Kidney (tissue), 14 donors: ENCODE data around the gene INPP5A. TPM values are rescaled to one million over a fixed set of nuclear protein-coding genes. Genes with fewer than 3 reads are reported as not detected.
A peak's percentile ranks its signal among the peaks of the same experiment; 100 is the strongest.

Experiments
- DNase-seq, 5 donors: peaks; one replicate each; pipeline ENCODE4 v3.0.0-alpha.2; 2013 to 2020
- FAIRE-seq: peaks from 2 replicates; lab custom pipeline; 2012; peaks lifted over from hg19 to GRCh38; lab: Jason Lieb, UNC
- H3K27ac ChIP-seq, 2 donors: one replicate each; pipeline ENCODE4 v1.7.0; 2013; ENCODE audit warnings: low read depth in 2 of 2, low read length in 2 of 2, inconsistent platforms in 1 of 2
- H3K27me3 ChIP-seq: one replicate; pipeline ENCODE4 v1.7.1; 2013; ENCODE audit warnings: low read length, inconsistent platforms; ENCODE audit not compliant: control insufficient read depth, insufficient read depth
- H3K36me3 ChIP-seq, 3 donors: one replicate each; pipeline versions ENCODE4 v1.7.0 to v1.7.1; 2013; ENCODE audit warnings: low read length in 3 of 3, control low read depth in 1 of 3, inconsistent platforms in 1 of 3; ENCODE audit not compliant: insufficient read depth in 3 of 3, control insufficient read depth in 2 of 3
- H3K4me1 ChIP-seq, 3 donors: one replicate each; pipeline versions ENCODE4 v1.7.0 to v1.7.1; 2013; ENCODE audit warnings: low read length in 3 of 3, inconsistent platforms in 1 of 3, low read depth in 1 of 3; ENCODE audit not compliant: control insufficient read depth in 2 of 3, insufficient read depth in 2 of 3
- H3K4me3 ChIP-seq, 3 donors: one replicate each; pipeline versions ENCODE4 v1.7.0 to v1.8.1; 2013; ENCODE audit warnings: low read length in 3 of 3, control low read depth in 1 of 3, inconsistent platforms in 1 of 3
- H3K9ac ChIP-seq, 3 donors: one replicate each; pipeline versions ENCODE4 v1.7.0 to v1.7.1; 2013; ENCODE audit warnings: low read length in 3 of 3, control low read depth in 1 of 3, inconsistent platforms in 1 of 3
- H3K9me3 ChIP-seq, 3 donors: one replicate each; pipeline versions ENCODE4 v1.7.0 to v1.7.1; 2013; ENCODE audit warnings: low read length in 3 of 3, control low read depth in 1 of 3, inconsistent platforms in 1 of 3; ENCODE audit not compliant: control insufficient read depth in 2 of 3, insufficient read depth in 1 of 3
- CTCF ChIP-seq: IDR thresholded peaks from 3 replicates; pipeline ENCODE4 v1.5.1; 2012; ENCODE audit warnings: mild to moderate bottlenecking, moderate library complexity, borderline replicate concordance; ENCODE audit not compliant: insufficient read depth; ENCODE audit errors: extremely low read depth
- intact Hi-C: fragments of 100-400 bp; cut with DNase I; formaldehyde crosslinking; loops from one replicate; pipeline ENCODE4 v1.11.1; 2022
- polyA plus RNA-seq: library from polyadenylated mRNA; stranded (reverse); fragments of 350-450 nt; fragmentation: Illumina TruSeq; extraction: RNeasy Lipid Tissue Mini Kit (QIAGEN cat#74804); gene quantifications from one replicate; pipeline ENCODE4 v1.2.3, GENCODE V29; 2014; ENCODE audit warnings: low read depth, low replicate concordance; ENCODE audit not compliant: insufficient read depth
- total RNA-seq: library from RNA; stranded (reverse); fragmentation: NEBNext Ultra II Directional; extraction: Animal tissue kit (Norgen Biotek cat#: 25700); gene quantifications from one replicate; pipeline ENCODE4 v1.2.1, GENCODE V29; 2021
- donor health status: control.
- donor health status: control.
- donor health status: control.
- donor health status: control.
- donor health status: control.
- donor health status: DM: yes; HTN: yes; CAD: no.
- donor health status: Normal renal cell carcinoma (clear cell type).

Gene INPP5A
- total and polyA plus RNA-seq, 2 donors from 2014 or later, result 20.8 to 40.3 TPM

GRCh38 chr10:132810141-132810806, 272.7 kb downstream of the INPP5A start:
- FAIRE-seq (no peak), DNase-seq (peak in 2 of 5 donors; percentile 37 to 66)
- TF ChIP-seq CTCF, result no peak
- intact Hi-C loops, result no loop called here
- H3K27ac ChIP-seq, result no peak overlapping the region
- no peak overlapping the region for H3K9ac ChIP-seq
- no peaks in the 10 kb centered on the region for H3K4me1 ChIP-seq
- H3K27me3 ChIP-seq, result no peaks in the 10 kb centered on the region
- no peaks in the 10 kb centered on the region for H3K9me3 ChIP-seq
- no peaks in the 10 kb centered on the region for H3K36me3 ChIP-seq
- no peak overlapping the region for H3K4me3 ChIP-seq

GRCh38 chr10:132810807-132811700, 273.5 kb downstream of the INPP5A start:
- no peaks in the 10 kb centered on the region for H3K9me3 ChIP-seq
- DNase-seq, result peak in 2 of 5 donors; percentile 49 to 66
- H3K27ac ChIP-seq, result no peak overlapping the region
- H3K4me1 ChIP-seq, result no peaks in the 10 kb centered on the region
- H3K9ac ChIP-seq, result no peak overlapping the region
- no peaks in the 10 kb centered on the region for H3K36me3 ChIP-seq
- H3K4me3 ChIP-seq, result no peak overlapping the region
- H3K27me3 ChIP-seq, result no peaks in the 10 kb centered on the region
- no peak for FAIRE-seq
- no peak for TF ChIP-seq CTCF
- intact Hi-C loops, result no loop called here

- no peak overlapping the region for H3K9ac ChIP-seq
- H3K27me3 ChIP-seq, result no peaks in the 10 kb centered on the region
- no peaks in the 10 kb centered on the region for H3K4me1 ChIP-seq
- H3K9me3 ChIP-seq, result no peaks in the 10 kb centered on the region
- no peak overlapping the region for H3K4me3 ChIP-seq
- no peak overlapping the region for H3K27ac ChIP-seq
- DNase-seq (peak in 2 of 5 donors; percentile 33 to 69), FAIRE-seq (no peak)
- intact Hi-C loops, result no loop called here
- no peak for TF ChIP-seq CTCF
- H3K36me3 ChIP-seq, result no peaks in the 10 kb centered on the region
Observed at GRCh38 chr10:132811891-132812481, 274.4 kb downstream of the INPP5A start.
